Bronchial epithelial cell (primary cell): Measurements from ENCODE around the gene BTBD16. TPM values are rescaled to one million over a fixed set of nuclear protein-coding genes. Genes with fewer than 3 reads are reported as not detected.
A peak's percentile ranks its signal among the peaks of the same experiment; 100 is the strongest.

Experiments
- DNase-seq: peaks from one replicate; pipeline ENCODE4 v3.0.0-alpha.2; 2010; ENCODE audit warnings: low read depth
- FAIRE-seq: peaks from 2 replicates; lab custom pipeline; 2011; peaks lifted over from hg19 to GRCh38; lab: Jason Lieb, UNC
- H3K27me3 ChIP-seq: 2 replicates; pipeline ENCODE4 v1.5.1; 2011; ENCODE audit warnings: low read length; ENCODE audit not compliant: control insufficient read depth, insufficient read depth
- H3K36me3 ChIP-seq: 2 replicates; pipeline ENCODE4 v1.5.1; 2011; ENCODE audit warnings: low read length; ENCODE audit not compliant: control insufficient read depth, insufficient read depth
- H3K4me3 ChIP-seq: 2 replicates; pipeline ENCODE4 v1.5.1; 2011; ENCODE audit warnings: mild to moderate bottlenecking, low read depth, low read length, control low read depth
- total RNA-seq: library from RNA; depleted of rRNA; stranded (reverse); fragments of >200 nt; gene quantifications from 2 replicates; pipeline ENCODE4 v1.2.1, GENCODE V29; 2014
- TF ChIP-seq, protein P1 (sequence below): IDR thresholded peaks from 2 replicates; pipeline ENCODE4 v1.5.1; 2011; ENCODE audit warnings: mild to moderate bottlenecking, moderate library complexity, low read length, control low read depth, inconsistent platforms; ENCODE audit not compliant: insufficient read depth, severe bottlenecking

The BTBD16 gene
- total RNA-seq, 1 donor from 2014 or later = 0.26 TPM

GRCh38 chr10:122307669-122308416, 36.7 kb downstream of the BTBD16 start:
- peak overlapping the region; percentile 3 for H3K4me3 ChIP-seq
- FAIRE-seq (no peak), DNase-seq (peak; percentile 98)
- TF ChIP-seq, protein P1, sequence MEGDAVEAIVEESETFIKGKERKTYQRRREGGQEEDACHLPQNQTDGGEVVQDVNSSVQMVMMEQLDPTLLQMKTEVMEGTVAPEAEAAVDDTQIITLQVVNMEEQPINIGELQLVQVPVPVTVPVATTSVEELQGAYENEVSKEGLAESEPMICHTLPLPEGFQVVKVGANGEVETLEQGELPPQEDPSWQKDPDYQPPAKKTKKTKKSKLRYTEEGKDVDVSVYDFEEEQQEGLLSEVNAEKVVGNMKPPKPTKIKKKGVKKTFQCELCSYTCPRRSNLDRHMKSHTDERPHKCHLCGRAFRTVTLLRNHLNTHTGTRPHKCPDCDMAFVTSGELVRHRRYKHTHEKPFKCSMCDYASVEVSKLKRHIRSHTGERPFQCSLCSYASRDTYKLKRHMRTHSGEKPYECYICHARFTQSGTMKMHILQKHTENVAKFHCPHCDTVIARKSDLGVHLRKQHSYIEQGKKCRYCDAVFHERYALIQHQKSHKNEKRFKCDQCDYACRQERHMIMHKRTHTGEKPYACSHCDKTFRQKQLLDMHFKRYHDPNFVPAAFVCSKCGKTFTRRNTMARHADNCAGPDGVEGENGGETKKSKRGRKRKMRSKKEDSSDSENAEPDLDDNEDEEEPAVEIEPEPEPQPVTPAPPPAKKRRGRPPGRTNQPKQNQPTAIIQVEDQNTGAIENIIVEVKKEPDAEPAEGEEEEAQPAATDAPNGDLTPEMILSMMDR = no peak
- no peaks in the 10 kb centered on the region for H3K36me3 ChIP-seq
- no peaks in the 10 kb centered on the region for H3K27me3 ChIP-seq

- Histone ChIP-seq H3K36me3 (no peaks in the 10 kb centered on the region), H3K4me3 (no peak overlapping the region), H3K27me3 (no peaks in the 10 kb centered on the region)
- FAIRE-seq (no peak), DNase-seq (peak; percentile 88)
- TF ChIP-seq, protein P1 = no peak
Observed at GRCh38 chr10:122308417-122309141, 37.5 kb downstream of the BTBD16 start.

DNA sequence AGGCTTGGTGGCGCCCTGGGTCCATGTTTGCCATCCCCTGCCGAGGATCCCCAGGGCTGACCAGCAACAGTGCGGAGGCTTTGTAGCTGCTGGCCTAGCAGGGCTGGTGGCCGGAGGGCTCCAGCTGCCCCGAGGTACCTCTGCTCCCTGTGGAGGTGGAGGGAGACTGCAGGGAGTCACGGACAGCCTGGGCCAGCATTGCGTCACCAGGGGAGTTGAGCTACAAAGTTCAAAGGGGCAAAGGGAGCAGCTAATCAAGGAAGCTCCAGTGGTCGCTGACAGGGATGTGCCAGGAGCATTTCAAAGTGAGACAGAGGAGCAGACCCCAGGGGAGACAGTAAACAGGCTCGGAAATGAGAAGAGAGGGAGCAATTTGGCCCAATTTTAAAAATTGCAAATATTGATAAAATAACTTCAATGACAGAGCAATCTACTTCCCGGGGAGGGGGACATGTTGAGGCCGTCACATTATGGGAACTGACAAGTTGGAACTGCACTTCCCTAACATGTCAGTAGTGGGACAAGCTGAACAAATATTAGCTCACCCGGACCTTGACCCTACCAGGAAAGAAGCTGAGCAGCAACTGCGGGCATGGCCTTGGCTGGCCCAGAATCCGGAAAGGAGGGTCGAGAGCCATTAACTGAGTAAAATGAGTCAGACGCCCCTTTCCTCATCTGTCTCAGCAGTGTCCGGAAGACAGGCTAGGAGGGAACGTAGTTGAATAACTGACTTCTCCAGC, 39.4 kb downstream of the BTBD16 start:
- no peaks in the 10 kb centered on the region for H3K36me3 ChIP-seq
- peak; percentile 74 for DNase-seq
- FAIRE-seq = no peak
- H3K27me3 ChIP-seq = no peaks in the 10 kb centered on the region
- TF ChIP-seq, protein P1 = no peak
- H3K4me3 ChIP-seq = no peak overlapping the region

DNA sequence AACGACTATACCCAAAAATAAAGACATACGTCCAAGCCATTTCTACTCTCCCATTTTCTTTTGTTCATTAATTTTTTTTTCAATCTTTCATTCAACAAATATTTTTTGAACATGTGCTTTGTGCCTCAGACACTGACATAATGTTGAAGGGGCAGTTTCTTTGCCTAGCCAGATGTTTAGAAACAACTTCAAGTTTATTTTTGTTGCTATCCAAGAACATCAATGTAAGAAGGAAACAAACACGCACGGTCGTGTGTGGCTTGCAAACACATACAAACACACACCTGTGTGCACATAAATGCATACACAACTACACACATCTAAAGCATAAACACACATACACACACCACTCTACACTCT, 39.9 kb downstream of the BTBD16 start:
- Histone ChIP-seq H3K4me3 (no peak overlapping the region), H3K27me3 (no peaks in the 10 kb centered on the region), H3K36me3 (no peaks in the 10 kb centered on the region)
- DNase-seq (no peak), FAIRE-seq (no peak)
- TF ChIP-seq, protein P1 = no peak

DNA sequence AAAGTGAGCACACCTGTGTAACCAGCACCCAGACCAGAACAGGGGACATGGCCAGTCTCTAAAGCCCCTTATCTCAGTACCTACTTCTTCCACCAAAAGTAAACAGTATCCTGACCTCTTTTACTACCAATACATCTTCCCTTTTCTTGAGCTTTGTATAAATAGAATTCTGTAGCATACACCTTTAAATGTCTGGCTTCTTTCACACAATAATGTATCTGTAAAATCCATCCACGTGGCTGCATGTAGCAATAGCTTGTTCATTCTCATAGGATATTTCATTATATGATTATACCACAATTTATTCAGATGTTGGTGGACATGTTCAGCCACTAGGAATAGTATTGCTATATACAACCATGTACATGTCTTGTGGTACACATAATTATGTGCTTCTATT, 40.6 kb downstream of the BTBD16 start:
- H3K36me3 ChIP-seq = no peaks in the 10 kb centered on the region
- FAIRE-seq (no peak), DNase-seq (no peak)
- TF ChIP-seq, protein P1 = no peak
- no peaks in the 10 kb centered on the region for H3K27me3 ChIP-seq
- no peak overlapping the region for H3K4me3 ChIP-seq
